ENCODE data around the gene COL9A2.
A peak's percentile ranks its signal among the peaks of the same experiment; 100 is the strongest.

COL9A2 gene

GRCh38 chr1:40281853-40282252 lies 35.2 kb downstream of the COL9A2 start:
- TF ChIP-seq FOXP2 (optimal IDR thresholded peaks at IDR 0.05; ENCODE audit: control extremely low read depth, extremely low read length, insufficient read depth) (no peak), POLR2AphosphoS5 (IDR thresholded peaks at IDR 0.05; ENCODE audit: borderline replicate concordance, low read depth, low read length) (no peak), EZH2 (IDR thresholded peaks at IDR 0.05) (no peak)
- H3K9ac ChIP-seq (ENCODE audit: insufficient read length) = no peak overlapping the region
- no peak for DNase-seq (ENCODE audit: low read depth, low spot score)
- no peak overlapping the region for H3K27ac ChIP-seq
- H3K4me3 ChIP-seq = no peak overlapping the region
- H3K36me3 ChIP-seq (ENCODE audit: insufficient read depth, low read length) = peaks cover 26% of the 10 kb centered on the region
- H3K9me3 ChIP-seq (ENCODE audit: low read depth, low read length) = no peaks in the 10 kb centered on the region

GRCh38 chr1:40276122-40276521 lies 41.0 kb downstream of the COL9A2 start:
- Histone ChIP-seq H3K9ac (ENCODE audit: insufficient read length) (no peak overlapping the region), H3K27ac (0 out of 2 replicates have a peak overlapping the region, but pooled peaks have one; percentile 52), H3K9me3 (ENCODE audit: low read depth, low read length) (no peaks in the 10 kb centered on the region), H3K36me3 (ENCODE audit: insufficient read depth, low read length) (peaks cover 41% of the 10 kb centered on the region), H3K4me3 (no peak overlapping the region)
- DNase-seq (ENCODE audit: low read depth, low spot score) = no peak
- TF ChIP-seq POLR2AphosphoS5 (IDR thresholded peaks at IDR 0.05; ENCODE audit: borderline replicate concordance, low read depth, low read length) = no peak
- TF ChIP-seq EZH2 (IDR thresholded peaks at IDR 0.05) = no peak
- TF ChIP-seq FOXP2 (optimal IDR thresholded peaks at IDR 0.05; ENCODE audit: control extremely low read depth, extremely low read length, insufficient read depth) = no peak

GRCh38 chr1:40274331-40274730 lies 42.8 kb downstream of the COL9A2 start:
- H3K27ac ChIP-seq = no peak overlapping the region
- H3K9ac ChIP-seq (ENCODE audit: insufficient read length) = no peak overlapping the region
- no peak overlapping the region for H3K4me3 ChIP-seq
- TF ChIP-seq EZH2 (IDR thresholded peaks at IDR 0.05) (no peak), POLR2AphosphoS5 (IDR thresholded peaks at IDR 0.05; ENCODE audit: borderline replicate concordance, low read depth, low read length) (no peak), FOXP2 (optimal IDR thresholded peaks at IDR 0.05; ENCODE audit: control extremely low read depth, extremely low read length, insufficient read depth) (no peak)
- DNase-seq (ENCODE audit: low read depth, low spot score) = no peak
- H3K36me3 ChIP-seq (ENCODE audit: insufficient read depth, low read length) = peaks cover 53% of the 10 kb centered on the region
- H3K9me3 ChIP-seq (ENCODE audit: low read depth, low read length) = no peaks in the 10 kb centered on the region

DNA sequence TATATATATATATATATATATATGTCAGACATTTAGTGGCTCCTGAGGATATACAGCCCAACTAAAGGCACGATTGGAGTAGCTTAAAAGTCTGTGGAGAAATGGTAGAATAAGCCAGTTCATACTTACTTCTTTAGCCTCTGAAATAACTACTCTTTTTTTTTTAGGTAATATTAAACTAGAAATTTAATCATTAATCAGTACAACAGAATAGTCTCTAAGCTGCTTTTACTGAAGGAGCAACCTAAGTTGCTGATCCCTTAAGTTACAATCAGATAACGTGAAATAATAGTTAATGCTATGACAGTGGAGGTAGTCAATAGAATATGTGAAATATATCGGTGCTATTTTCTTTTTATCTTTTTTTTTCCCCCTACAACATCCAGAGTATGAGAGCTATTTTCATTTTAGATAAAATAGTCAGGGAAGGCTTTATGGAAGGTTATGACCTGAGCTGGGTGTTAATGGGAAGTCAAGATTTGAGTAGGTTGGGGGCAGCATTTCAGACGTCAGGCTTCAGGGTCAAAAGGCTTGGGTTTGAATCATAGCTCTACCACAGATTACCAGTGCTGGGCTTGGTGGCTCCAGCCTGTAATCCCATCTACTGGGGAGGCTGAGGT lies 43.4 kb downstream of the COL9A2 start:
- peaks cover 56% of the 10 kb centered on the region for H3K36me3 ChIP-seq (ENCODE audit: insufficient read depth, low read length)

GRCh38 chr1:40272653-40273213 lies 44.4 kb downstream of the COL9A2 start:
- no peak for TF ChIP-seq FOXP2 (optimal IDR thresholded peaks at IDR 0.05; ENCODE audit: control extremely low read depth, extremely low read length, insufficient read depth)
- H3K9ac ChIP-seq (ENCODE audit: insufficient read length) = no peak overlapping the region
- peaks cover 65% of the 10 kb centered on the region for H3K36me3 ChIP-seq (ENCODE audit: insufficient read depth, low read length)
- no peaks in the 10 kb centered on the region for H3K9me3 ChIP-seq (ENCODE audit: low read depth, low read length)
- no peak overlapping the region for H3K27ac ChIP-seq
- H3K4me3 ChIP-seq = no peak overlapping the region
- no peak for DNase-seq (ENCODE audit: low read depth, low spot score)

More for the DNA sequence above, 43.4 kb downstream of the COL9A2 start:
- no peak for DNase-seq (ENCODE audit: low read depth, low spot score)
- H3K27ac ChIP-seq = no peak overlapping the region
- H3K9me3 ChIP-seq (ENCODE audit: low read depth, low read length) = no peaks in the 10 kb centered on the region
- no peak overlapping the region for H3K4me3 ChIP-seq
- H3K9ac ChIP-seq (ENCODE audit: insufficient read length) = no peak overlapping the region
- no peak for TF ChIP-seq POLR2AphosphoS5 (IDR thresholded peaks at IDR 0.05; ENCODE audit: borderline replicate concordance, low read depth, low read length)
- TF ChIP-seq FOXP2 (optimal IDR thresholded peaks at IDR 0.05; ENCODE audit: control extremely low read depth, extremely low read length, insufficient read depth) = no peak
- TF ChIP-seq EZH2 (IDR thresholded peaks at IDR 0.05) = no peak

GRCh38 chr1:40270152-40270834 lies 46.8 kb downstream of the COL9A2 start:
- Histone ChIP-seq H3K9me3 (ENCODE audit: low read depth, low read length) (no peaks in the 10 kb centered on the region), H3K9ac (ENCODE audit: insufficient read length) (no peak overlapping the region), H3K27ac (no peak overlapping the region), H3K4me3 (no peak overlapping the region), H3K36me3 (ENCODE audit: insufficient read depth, low read length) (peaks cover 73% of the 10 kb centered on the region)
- TF ChIP-seq POLR2AphosphoS5 (IDR thresholded peaks at IDR 0.05; ENCODE audit: borderline replicate concordance, low read depth, low read length) (no peak), FOXP2 (optimal IDR thresholded peaks at IDR 0.05; ENCODE audit: control extremely low read depth, extremely low read length, insufficient read depth) (no peak), EZH2 (IDR thresholded peaks at IDR 0.05) (no peak)
- no peak for DNase-seq (ENCODE audit: low read depth, low spot score)

- Histone ChIP-seq H3K4me3 (no peak overlapping the region), H3K9me3 (ENCODE audit: low read depth, low read length) (no peaks in the 10 kb centered on the region), H3K9ac (ENCODE audit: insufficient read length) (no peak overlapping the region), H3K27ac (no peak overlapping the region), H3K36me3 (ENCODE audit: insufficient read depth, low read length) (peaks cover 85% of the 10 kb centered on the region)
- no peak for DNase-seq (ENCODE audit: low read depth, low spot score)
- no peak for TF ChIP-seq FOXP2 (optimal IDR thresholded peaks at IDR 0.05; ENCODE audit: control extremely low read depth, extremely low read length, insufficient read depth)
- TF ChIP-seq EZH2 (IDR thresholded peaks at IDR 0.05) = no peak
- TF ChIP-seq POLR2AphosphoS5 (IDR thresholded peaks at IDR 0.05; ENCODE audit: borderline replicate concordance, low read depth, low read length) = no peak
Measured at GRCh38 chr1:40268211-40268610, 48.9 kb downstream of the COL9A2 start.

- DNase-seq (ENCODE audit: low read depth, low spot score) = no peak
- TF ChIP-seq FOXP2 (optimal IDR thresholded peaks at IDR 0.05; ENCODE audit: control extremely low read depth, extremely low read length, insufficient read depth) = no peak
- TF ChIP-seq POLR2AphosphoS5 (IDR thresholded peaks at IDR 0.05; ENCODE audit: borderline replicate concordance, low read depth, low read length) = no peak
- TF ChIP-seq EZH2 (IDR thresholded peaks at IDR 0.05) = no peak
- H3K4me3 ChIP-seq = no peak overlapping the region
Measured at GRCh38 chr1:40267767-40268187, 49.3 kb downstream of the COL9A2 start.

More at GRCh38 chr1:40267767-40268187, 49.3 kb downstream of the COL9A2 start:
- Histone ChIP-seq H3K9me3 (ENCODE audit: low read depth, low read length) (no peaks in the 10 kb centered on the region), H3K9ac (ENCODE audit: insufficient read length) (no peak overlapping the region), H3K36me3 (ENCODE audit: insufficient read depth, low read length) (peaks cover 86% of the 10 kb centered on the region), H3K27ac (no peak overlapping the region)
